GM21576 (cell line): Measurements from ENCODE around the gene TIMP2.
"Not testable (repeated sequence)": the region's sequence is repeated elsewhere in the genome, so short reads cannot be mapped to it uniquely, and the experiment has no call there.

ENCODE experiments used
- ATAC-seq: cut with Tn5 transposase; IDR thresholded peaks from one replicate; pipeline ENCODE4 v1.9.1; 2021; ENCODE audit warnings: mild to moderate bottlenecking, moderate library complexity; ENCODE audit not compliant: unreplicated experiment

The TIMP2 gene

GRCh38 chr17:78933959-78934568 lies 8.9 kb upstream of the TIMP2 start:
- ATAC-seq, result no peak

GRCh38 chr17:78933025-78933958 lies 8.1 kb upstream of the TIMP2 start:
- no peak for ATAC-seq

DNA sequence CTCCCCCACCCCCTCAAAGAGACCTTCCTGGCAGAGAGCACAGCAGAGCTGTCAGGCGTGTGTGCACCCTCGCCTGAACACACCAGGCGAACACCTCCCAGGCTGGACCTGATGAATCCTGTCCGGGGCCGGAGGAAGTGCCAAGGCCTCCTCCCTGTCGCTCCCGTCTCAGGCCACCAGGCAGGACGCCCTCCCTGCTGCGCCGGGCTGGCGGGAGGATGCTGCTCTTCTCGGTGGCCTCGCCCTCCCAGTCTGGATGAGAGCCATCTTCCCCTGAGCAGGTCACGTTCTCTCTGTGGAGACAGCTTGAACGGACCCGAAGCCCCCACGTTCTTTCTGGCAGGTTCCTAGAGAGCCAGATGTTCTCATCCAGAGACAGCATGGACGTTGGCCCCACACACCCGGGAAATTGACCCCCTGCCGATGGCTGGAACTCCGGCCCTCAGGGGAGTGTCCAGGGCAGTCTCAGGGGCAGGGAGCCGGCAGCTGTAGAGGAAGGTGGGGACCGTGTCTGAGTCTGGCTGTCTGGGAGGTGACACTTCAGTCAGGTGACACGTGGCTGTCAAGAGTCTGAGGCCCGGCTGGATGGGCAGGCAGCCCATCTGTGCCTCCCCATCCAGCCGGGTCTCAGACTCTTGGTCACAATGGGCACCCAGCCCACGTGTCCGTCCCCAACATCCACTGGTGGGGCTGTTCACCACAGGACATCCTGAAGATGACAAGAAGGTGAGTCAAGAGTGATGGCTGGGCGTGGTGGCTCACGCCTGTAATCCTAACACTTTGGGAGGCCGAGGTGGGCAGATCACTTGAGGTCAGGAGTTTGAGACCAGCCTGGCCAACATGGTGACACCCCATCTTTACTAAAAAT lies 5.0 kb upstream of the TIMP2 start:
- no peak for ATAC-seq

GRCh38 chr17:78925662-78926555 lies 722 bp upstream of the TIMP2 start:
- ATAC-seq, result no peak

DNA sequence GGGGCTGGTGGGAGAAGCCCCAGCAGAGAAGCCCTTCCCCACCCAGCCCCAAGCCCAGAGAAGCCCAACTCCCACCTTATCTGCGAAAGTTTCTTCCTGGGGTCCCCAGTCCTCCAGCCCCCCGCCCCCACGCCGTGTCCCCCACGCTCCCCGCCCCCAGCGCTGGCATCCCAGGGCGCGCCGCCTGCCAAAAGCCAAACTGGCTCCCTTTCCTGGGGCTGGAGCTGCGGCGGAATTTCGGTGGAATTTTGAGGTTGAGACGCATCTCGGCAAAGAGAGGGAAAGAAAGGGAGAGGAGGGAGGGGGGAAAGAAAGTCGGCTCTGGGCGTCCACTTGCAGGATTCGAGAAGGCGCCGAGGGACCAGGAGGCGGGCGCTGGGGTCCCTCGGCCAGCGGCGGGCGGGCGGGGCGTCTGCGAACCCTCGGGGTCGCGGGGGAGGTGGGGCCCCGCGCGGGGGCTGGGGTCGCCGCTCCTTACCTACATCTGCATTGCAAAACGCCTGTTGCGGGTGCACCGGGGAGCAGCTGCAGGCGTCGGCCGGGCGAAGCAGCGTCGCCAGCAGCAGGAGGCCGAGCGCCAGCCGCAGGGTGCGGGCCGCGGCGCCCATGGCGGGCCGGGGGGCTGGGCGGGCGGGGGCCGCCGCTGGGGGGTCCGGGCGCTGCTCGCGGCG lies 571 bp downstream of the TIMP2 start:
- ATAC-seq, result no peak

DNA sequence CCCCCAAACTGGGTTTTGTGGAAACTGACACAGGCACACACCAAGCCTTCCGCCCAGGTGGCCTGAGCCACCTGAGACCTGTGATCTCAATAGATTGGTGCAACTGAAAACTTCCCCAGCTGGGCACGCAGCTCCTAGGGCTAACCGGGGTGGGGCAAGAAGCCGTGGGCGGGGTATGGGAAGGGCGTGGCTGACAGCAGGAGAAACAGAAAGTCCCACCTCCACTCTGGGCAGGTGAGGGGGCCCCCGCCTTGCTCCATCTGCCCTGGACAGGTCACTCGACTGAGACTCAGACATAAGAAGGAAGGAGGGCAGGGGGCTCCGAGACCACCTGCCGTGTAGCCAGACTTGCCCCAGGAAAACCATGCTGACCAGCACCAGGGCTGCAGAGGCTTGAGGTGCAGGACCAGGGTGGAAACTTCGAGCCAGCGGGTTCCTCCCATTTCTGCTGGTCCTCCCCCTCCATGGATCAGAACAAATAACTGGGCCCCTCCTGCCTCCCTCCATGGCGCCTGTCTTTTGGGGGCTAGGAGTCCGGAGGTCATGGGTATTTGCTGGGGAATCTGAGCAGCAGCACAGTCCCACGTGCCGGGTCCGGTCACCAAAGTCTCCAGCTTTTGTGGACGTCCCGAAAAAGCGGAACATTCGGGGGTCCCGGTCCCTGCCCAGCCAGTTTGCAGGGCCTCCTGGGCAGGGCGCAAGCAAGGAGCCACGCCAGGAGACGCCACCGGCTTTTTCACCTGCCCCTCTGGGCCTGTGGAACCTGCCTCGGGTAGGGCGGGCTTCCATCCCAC lies 1.3 kb downstream of the TIMP2 start:
- no peak for ATAC-seq

GRCh38 chr17:78922816-78923498 lies 2.2 kb downstream of the TIMP2 start:
- ATAC-seq, result no peak

- no peak for ATAC-seq
Observed at GRCh38 chr17:78921437-78921971, 3.7 kb downstream of the TIMP2 start.

- no peak for ATAC-seq
Observed at GRCh38 chr17:78920528-78920927, 4.7 kb downstream of the TIMP2 start.

DNA sequence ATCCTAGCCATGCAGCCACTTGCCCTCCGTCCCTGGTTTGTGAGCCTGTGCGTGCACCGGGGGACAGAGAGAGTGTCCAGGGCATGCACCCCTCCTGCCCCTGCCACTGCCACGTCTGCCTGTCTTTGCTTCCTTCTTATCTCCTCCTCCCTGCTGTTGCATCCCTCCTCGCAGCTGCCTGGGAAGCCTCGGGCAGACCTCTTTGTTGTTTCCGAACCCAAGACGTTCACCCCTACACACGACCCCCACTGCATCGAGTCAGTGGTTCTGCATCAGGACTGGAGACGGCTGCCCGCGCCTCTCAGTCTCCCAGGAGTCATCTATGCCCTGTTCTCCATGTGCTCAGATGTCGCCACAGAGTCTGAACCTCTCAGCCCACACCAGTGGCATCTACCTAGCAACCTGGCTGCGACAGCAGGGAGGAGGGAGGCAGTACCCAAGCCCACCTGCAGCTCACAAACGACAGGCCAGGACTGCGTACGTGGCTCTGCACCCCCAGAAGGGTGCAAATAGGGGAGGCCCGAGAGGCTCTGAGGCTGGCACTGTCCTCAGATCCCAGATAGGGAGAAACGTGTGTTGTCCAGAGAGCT lies 5.2 kb downstream of the TIMP2 start:
- ATAC-seq, result no peak

DNA sequence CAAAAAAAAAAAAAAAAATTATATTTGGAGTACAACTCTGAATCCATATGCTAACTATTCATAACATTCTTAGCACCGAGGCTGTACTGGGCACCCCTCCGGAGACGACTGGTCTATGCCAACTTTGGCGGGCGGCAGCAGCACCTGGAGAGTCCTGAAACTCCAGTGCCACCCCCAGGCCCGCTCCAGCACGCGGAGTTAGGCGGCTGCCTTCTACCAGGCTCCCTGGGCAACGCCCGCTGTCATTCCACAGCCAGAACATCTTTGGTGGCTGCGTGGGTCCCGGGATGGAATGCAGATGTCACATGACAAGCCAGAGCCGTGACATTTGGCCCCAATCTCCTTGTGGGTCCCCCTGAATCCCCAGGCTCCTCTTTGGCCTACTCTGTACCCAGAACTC lies 6.2 kb downstream of the TIMP2 start:
- no peak for ATAC-seq

- ATAC-seq, result no peak
Observed at GRCh38 chr17:78917451-78918275, 7.5 kb downstream of the TIMP2 start.

- ATAC-seq, result no peak
Observed at GRCh38 chr17:78915872-78916632, 9.1 kb downstream of the TIMP2 start.

- no peak for ATAC-seq
Observed at GRCh38 chr17:78913115-78913514, 12.1 kb downstream of the TIMP2 start.

DNA sequence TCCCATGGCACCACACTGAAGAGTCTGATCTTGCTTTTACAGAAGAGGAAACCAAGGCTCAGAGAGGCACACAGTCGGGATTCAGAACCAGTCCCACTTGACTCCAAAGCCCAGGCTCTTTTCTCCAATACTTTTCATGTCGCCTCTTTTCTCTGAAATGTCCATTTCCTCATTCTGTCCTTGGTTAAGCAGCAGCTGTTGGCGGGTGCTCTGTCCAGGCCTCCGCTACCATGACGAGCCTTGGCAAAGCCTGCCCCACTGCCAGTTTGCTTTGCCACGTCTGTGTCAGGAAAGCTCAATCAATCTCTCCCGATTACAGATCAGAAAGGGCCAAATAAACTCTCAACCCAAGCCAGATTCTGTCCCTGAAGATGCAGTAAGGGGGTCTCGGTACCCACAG lies 13.1 kb downstream of the TIMP2 start:
- no peak for ATAC-seq

- not testable (repeated sequence) for ATAC-seq
Observed at GRCh38 chr17:78911543-78911942, 13.6 kb downstream of the TIMP2 start.
